IPS-18a (cell line): ENCODE measurements around the gene CASP12.

Source experiments
- H3K27ac ChIP-seq: one replicate; pipeline ENCODE4 v1.5.1; 2013; ENCODE audit warnings: low read length
- H3K27me3 ChIP-seq: one replicate; pipeline ENCODE4 v1.6.1; 2013; ENCODE audit warnings: mild to moderate bottlenecking, low read length; ENCODE audit not compliant: control insufficient read depth, insufficient read depth
- H3K36me3 ChIP-seq: one replicate; pipeline ENCODE4 v1.6.1; 2013; ENCODE audit warnings: low read depth, low read length; ENCODE audit not compliant: control insufficient read depth
- H3K4me1 ChIP-seq: one replicate; pipeline ENCODE4 v1.6.1; 2013; ENCODE audit warnings: low read depth, low read length; ENCODE audit not compliant: control insufficient read depth
- H3K4me3 ChIP-seq: one replicate; pipeline ENCODE4 v1.5.1; 2013; ENCODE audit warnings: low read length
- H3K9ac ChIP-seq: one replicate; pipeline ENCODE4 v1.6.1; 2013; ENCODE audit warnings: mild to moderate bottlenecking, low read length, moderate library complexity
- H3K9me3 ChIP-seq: one replicate; pipeline ENCODE4 v1.6.1; 2013; ENCODE audit warnings: low read depth, low read length; ENCODE audit not compliant: control insufficient read depth

Gene CASP12

GRCh38 chr11:104853276-104853675 is 45.0 kb downstream of the CASP12 start:
- Histone ChIP-seq H3K27me3 (no peaks in the 10 kb centered on the region), H3K9ac (no peak overlapping the region), H3K4me3 (no peak overlapping the region), H3K36me3 (no peaks in the 10 kb centered on the region), H3K9me3 (no peaks in the 10 kb centered on the region), H3K4me1 (peaks cover 11% of the 10 kb centered on the region), H3K27ac (no peak overlapping the region)

- H3K36me3 ChIP-seq = no peaks in the 10 kb centered on the region
- H3K27me3 ChIP-seq = no peaks in the 10 kb centered on the region
- H3K27ac ChIP-seq = no peak overlapping the region
- H3K9me3 ChIP-seq = no peaks in the 10 kb centered on the region
- peaks cover 11% of the 10 kb centered on the region for H3K4me1 ChIP-seq
- H3K4me3 ChIP-seq = no peak overlapping the region
- H3K9ac ChIP-seq = no peak overlapping the region
Measured at GRCh38 chr11:104852811-104853210, 45.4 kb downstream of the CASP12 start.

- Histone ChIP-seq H3K4me1 (no peaks in the 10 kb centered on the region), H3K27ac (no peak overlapping the region), H3K9me3 (no peaks in the 10 kb centered on the region), H3K36me3 (no peaks in the 10 kb centered on the region), H3K27me3 (no peaks in the 10 kb centered on the region), H3K4me3 (no peak overlapping the region), H3K9ac (no peak overlapping the region)
Measured at GRCh38 chr11:104846216-104846615, 52.0 kb downstream of the CASP12 start.

GRCh38 chr11:104844451-104844850 is 53.8 kb downstream of the CASP12 start:
- H3K4me3 ChIP-seq = no peak overlapping the region
- H3K4me1 ChIP-seq = peaks cover 3% of the 10 kb centered on the region
- H3K9ac ChIP-seq = no peak overlapping the region

GRCh38 chr11:104843150-104843836 is 55.0 kb downstream of the CASP12 start:
- no peaks in the 10 kb centered on the region for H3K27me3 ChIP-seq
- peaks cover 3% of the 10 kb centered on the region for H3K4me1 ChIP-seq
- H3K36me3 ChIP-seq = no peaks in the 10 kb centered on the region
- no peak overlapping the region for H3K4me3 ChIP-seq
- no peak overlapping the region for H3K9ac ChIP-seq
- no peaks in the 10 kb centered on the region for H3K9me3 ChIP-seq
- no peak overlapping the region for H3K27ac ChIP-seq

More at GRCh38 chr11:104844451-104844850, 53.8 kb downstream of the CASP12 start:
- Histone ChIP-seq H3K36me3 (no peaks in the 10 kb centered on the region), H3K9me3 (no peaks in the 10 kb centered on the region), H3K27me3 (no peaks in the 10 kb centered on the region), H3K27ac (no peak overlapping the region)

- H3K4me1 ChIP-seq = peaks cover 3% of the 10 kb centered on the region
- H3K36me3 ChIP-seq = no peaks in the 10 kb centered on the region
- no peak overlapping the region for H3K27ac ChIP-seq
- H3K4me3 ChIP-seq = no peak overlapping the region
- no peaks in the 10 kb centered on the region for H3K9me3 ChIP-seq
- H3K9ac ChIP-seq = no peak overlapping the region
- H3K27me3 ChIP-seq = no peaks in the 10 kb centered on the region
Measured at GRCh38 chr11:104841973-104842525, 56.2 kb downstream of the CASP12 start.

GRCh38 chr11:104841185-104841584 is 57.1 kb downstream of the CASP12 start:
- H3K36me3 ChIP-seq = no peaks in the 10 kb centered on the region
- H3K27me3 ChIP-seq = no peaks in the 10 kb centered on the region
- peaks cover 3% of the 10 kb centered on the region for H3K4me1 ChIP-seq
- no peaks in the 10 kb centered on the region for H3K9me3 ChIP-seq
- H3K27ac ChIP-seq = no peak overlapping the region
- no peak overlapping the region for H3K4me3 ChIP-seq
- no peak overlapping the region for H3K9ac ChIP-seq

GRCh38 chr11:104837969-104838639 is 60.2 kb downstream of the CASP12 start:
- H3K9me3 ChIP-seq = no peaks in the 10 kb centered on the region
- no peaks in the 10 kb centered on the region for H3K27me3 ChIP-seq
- H3K27ac ChIP-seq = no peak overlapping the region
- no peak overlapping the region for H3K9ac ChIP-seq
- no peak overlapping the region for H3K4me3 ChIP-seq
- peaks cover 3% of the 10 kb centered on the region for H3K4me1 ChIP-seq
- no peaks in the 10 kb centered on the region for H3K36me3 ChIP-seq

GRCh38 chr11:104836691-104837090 is 61.6 kb downstream of the CASP12 start:
- Histone ChIP-seq H3K36me3 (no peaks in the 10 kb centered on the region), H3K4me3 (no peak overlapping the region), H3K9me3 (no peaks in the 10 kb centered on the region), H3K27me3 (no peaks in the 10 kb centered on the region), H3K27ac (no peak overlapping the region), H3K4me1 (peaks cover 3% of the 10 kb centered on the region), H3K9ac (no peak overlapping the region)
